CD4-positive, alpha-beta memory T cell (primary cell): ENCODE measurements around the gene NUDT8. TPM values are rescaled to one million over a fixed set of nuclear protein-coding genes. Genes with fewer than 3 reads are reported as not detected.

Experiments used
- CTCF ChIA-PET: fragments of 350-600 bp; sonication (Branson Sonifier 250); formaldehyde crosslinking; loops from one replicate; lab custom pipeline; 2021; ENCODE audit warnings: inconsistent platforms; ENCODE audit not compliant: partially characterized antibody; lab: Charles Lee
- POLR2A ChIA-PET: fragments of 350-600 bp; sonication (Branson Sonifier 250); formaldehyde crosslinking; loops from one replicate; lab custom pipeline; 2021; ENCODE audit not compliant: partially characterized antibody; lab: Charles Lee
- DNase-seq, 5 donors: peaks; one replicate each; pipeline versions ENCODE4 v3.0.0 to v3.0.0-alpha.2; 2020 to 2022; ENCODE audit warnings: mixed read lengths in 1 of 5
- H3K27ac ChIP-seq: one replicate; pipeline ENCODE4 v1.7.0; 2013; ENCODE audit warnings: low read depth, low read length
- H3K27me3 ChIP-seq: 2 replicates; pipeline ENCODE4 v1.7.0; 2013; ENCODE audit warnings: mild to moderate bottlenecking, low read length, moderate library complexity; ENCODE audit not compliant: insufficient read depth
- H3K36me3 ChIP-seq: 2 replicates; pipeline ENCODE4 v1.7.0; 2013; ENCODE audit warnings: mild to moderate bottlenecking, low read length, moderate library complexity; ENCODE audit not compliant: insufficient read depth
- H3K4me1 ChIP-seq: 2 replicates; pipeline ENCODE4 v1.7.0; 2013; ENCODE audit warnings: mild to moderate bottlenecking, low read length, moderate library complexity; ENCODE audit not compliant: insufficient read depth
- H3K4me3 ChIP-seq, 2 donors: one replicate each; pipeline ENCODE4 v1.7.0; 2013; ENCODE audit warnings: low read length in 2 of 2, mild to moderate bottlenecking in 1 of 2
- H3K9me3 ChIP-seq, 2 donors: one replicate each; pipeline ENCODE4 v1.7.0; 2013; ENCODE audit warnings: low read length in 2 of 2, control low read depth in 1 of 2; ENCODE audit not compliant: control insufficient read depth in 1 of 2
- H3K27ac Mint-ChIP-seq, 7 donors: one replicate each; pipeline ENCODE4 v1.8.0; 2020 to 2021; ENCODE audit warnings: mixed read lengths in 7 of 7, mild to moderate bottlenecking in 6 of 7, inconsistent platforms in 3 of 7, moderate library complexity in 3 of 7
- H3K27me3 Mint-ChIP-seq, 2 donors: one replicate each; pipeline ENCODE4 v1.8.0; 2020 to 2021; ENCODE audit warnings: mixed read lengths in 2 of 2
- H3K36me3 Mint-ChIP-seq, 2 donors: one replicate each; pipeline ENCODE4 v1.8.0; 2020 to 2021; ENCODE audit warnings: mixed read lengths in 2 of 2, inconsistent platforms in 1 of 2, mild to moderate bottlenecking in 1 of 2
- H3K4me1 Mint-ChIP-seq, 4 donors: one replicate each; pipeline ENCODE4 v1.8.0; 2020 to 2021; ENCODE audit warnings: mixed read lengths in 4 of 4, mild to moderate bottlenecking in 1 of 4
- H3K4me3 Mint-ChIP-seq, 8 donors: one replicate each; pipeline ENCODE4 v1.8.0; 2020 to 2021; ENCODE audit warnings: mixed read lengths in 8 of 8, mild to moderate bottlenecking in 7 of 8, moderate library complexity in 6 of 8, inconsistent platforms in 3 of 8
- H3K9me3 Mint-ChIP-seq, 8 donors: one replicate each; pipeline ENCODE4 v1.8.0; 2020 to 2021; ENCODE audit warnings: mixed read lengths in 8 of 8, mild to moderate bottlenecking in 5 of 8, inconsistent platforms in 3 of 8, moderate library complexity in 1 of 8
- intact Hi-C: fragments of 100-400 bp; cut with micrococcal nuclease; formaldehyde crosslinking; loops from one replicate; pipeline ENCODE4 v1.15.1; 2023
- polyA plus RNA-seq, 2 donors: library from polyadenylated mRNA; unstranded; fragments of 300-500 nt; fragmentation: Illumina TruSeq; gene quantifications; one replicate each; pipeline ENCODE4 v1.2.3, GENCODE V29; 2021
- total RNA-seq, 2 experiments: library from RNA; stranded (reverse); gene quantifications; one replicate each; pipeline ENCODE4 v1.2.3, GENCODE V29; 2021

Gene NUDT8
- total and polyA plus RNA-seq, 4 experiments from 2014 or later = 2.0 to 4.5 (median 3.7) TPM

GRCh38 chr11:67649634-67650510 is 20.1 kb upstream of the NUDT8 start:
- H3K36me3 Mint-ChIP-seq = peaks cover 0 to 4% of the 10 kb centered on the region in 2 donors
- Histone ChIP-seq H3K36me3 (no peaks in the 10 kb centered on the region), H3K27me3 (no peaks in the 10 kb centered on the region), H3K9me3 (no peaks in the 10 kb centered on the region), H3K4me3 (peak overlapping the region in 1 of 2 donors; percentile 61), H3K4me1 (peaks cover 35% of the 10 kb centered on the region), H3K27ac (peak overlapping the region; percentile 72)
- H3K4me3 Mint-ChIP-seq = peak overlapping the region; percentile 90 to 96 (median 95)
- ChIA-PET POLR2A (interaction anchor here (1.0 to 4.7 kb wide), 4 partner anchors 15 to 36 kb away, joined by 3 to 34 read pairs (median 6); partner anchors contain the start of gene NUDT8), CTCF (interaction anchor here (0.7 to 1.9 kb wide), 4 partner anchors 9 to 66 kb away, joined by 3 to 6 read pairs (median 3); partner anchors contain the start of gene GSTP1)
- intact Hi-C loops = no loop called here
- peaks cover 20 to 44% (median 34%) of the 10 kb centered on the region in 4 donors for H3K4me1 Mint-ChIP-seq
- no peaks in the 10 kb centered on the region for H3K27me3 Mint-ChIP-seq
- DNase-seq = no peak
- H3K9me3 Mint-ChIP-seq = no peaks in the 10 kb centered on the region
- peak overlapping the region; percentile 93 to 97 (median 96) for H3K27ac Mint-ChIP-seq

DNA sequence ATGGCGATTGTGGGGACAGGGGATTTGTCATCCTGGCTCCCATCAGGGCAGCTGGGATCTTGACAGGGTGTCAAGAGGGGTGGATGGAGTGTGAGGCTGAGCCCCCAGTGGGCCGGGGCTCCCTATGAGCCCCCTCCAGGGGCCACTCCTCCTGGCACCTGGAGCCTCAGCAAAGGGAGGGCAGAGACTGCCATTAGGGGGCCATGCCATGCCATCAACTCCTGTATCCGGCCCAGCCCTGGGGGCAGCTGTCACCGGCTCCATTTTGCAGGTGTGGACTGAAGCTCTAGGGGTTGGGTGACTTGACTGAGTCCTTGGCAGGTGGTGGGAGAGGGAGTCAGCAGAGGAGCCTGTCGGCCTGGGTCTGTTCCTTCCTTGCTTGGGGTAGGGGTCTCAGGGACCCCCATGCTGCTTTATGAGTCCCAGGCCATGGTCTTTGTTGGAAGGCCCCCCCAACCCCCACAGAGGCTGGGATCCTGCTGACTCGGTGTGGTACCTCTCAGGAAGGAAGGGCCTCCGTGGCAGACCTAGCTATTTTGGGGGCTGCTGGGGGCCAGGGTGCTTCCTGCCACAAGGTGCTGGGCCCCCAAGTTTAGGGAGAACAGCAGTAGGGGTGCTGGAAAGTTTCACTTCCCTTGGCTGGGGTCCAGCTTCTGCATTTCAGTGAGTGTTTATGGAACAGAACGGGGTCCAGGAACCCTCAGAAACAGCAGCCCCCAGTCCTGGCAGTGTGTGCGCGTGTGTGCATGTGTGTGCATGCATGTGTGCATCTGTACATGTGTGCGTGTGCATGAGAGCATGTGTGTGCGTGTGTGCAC is 19.3 kb upstream of the NUDT8 start:
- no peak for DNase-seq
- ChIA-PET POLR2A (interaction anchor here (0.9 to 4.7 kb wide), 3 partner anchors 11 to 35 kb away, joined by 3 to 34 read pairs (median 3); partner anchors contain the start of gene NUDT8), CTCF (interaction anchor here (2.9 to 3.1 kb wide), 2 partner anchors 9 to 19 kb away, joined by 12 to 22 read pairs; partner anchors contain the start of gene NUDT8)
- Mint-ChIP-seq H3K4me3 (no peak overlapping the region), H3K27me3 (no peaks in the 10 kb centered on the region), H3K4me1 (peaks cover 20 to 44% (median 34%) of the 10 kb centered on the region in 4 donors), H3K27ac (peak overlapping the region in 3 of 7 donors; percentile 32 to 96 (median 93)), H3K36me3 (peaks cover 0 to 4% of the 10 kb centered on the region in 2 donors), H3K9me3 (peaks cover 0 to 2% (median 0%) of the 10 kb centered on the region in 8 donors)
- Histone ChIP-seq H3K27me3 (no peaks in the 10 kb centered on the region), H3K4me3 (no peak overlapping the region), H3K27ac (no peak overlapping the region), H3K36me3 (no peaks in the 10 kb centered on the region), H3K9me3 (no peaks in the 10 kb centered on the region), H3K4me1 (peaks cover 35% of the 10 kb centered on the region)
- intact Hi-C loops = no loop called here

- Histone ChIP-seq H3K36me3 (no peaks in the 10 kb centered on the region), H3K27ac (no peak overlapping the region), H3K27me3 (no peaks in the 10 kb centered on the region), H3K4me3 (no peak overlapping the region), H3K4me1 (peaks cover 35% of the 10 kb centered on the region), H3K9me3 (no peaks in the 10 kb centered on the region)
- H3K4me3 Mint-ChIP-seq = peak overlapping the region in 2 of 8 donors; percentile 36 to 65
- peaks cover 0 to 4% of the 10 kb centered on the region in 2 donors for H3K36me3 Mint-ChIP-seq
- peak overlapping the region in 4 of 7 donors; percentile 8 to 42 (median 20) for H3K27ac Mint-ChIP-seq
- intact Hi-C loops = no loop called here
- peak in 4 of 5 donors; percentile 30 to 56 (median 47) for DNase-seq
- POLR2A ChIA-PET = interaction anchor here (0.8 to 4.7 kb wide), 5 partner anchors 9 to 35 kb away, joined by 3 to 34 read pairs (median 3); partner anchors contain the start of gene NUDT8
- peaks cover 20 to 44% (median 35%) of the 10 kb centered on the region in 4 donors for H3K4me1 Mint-ChIP-seq
- CTCF ChIA-PET = interaction anchor here (2.9 to 3.1 kb wide), 2 partner anchors 10 to 18 kb away, joined by 12 to 22 read pairs; partner anchors contain the start of gene NUDT8
- H3K9me3 Mint-ChIP-seq = peaks cover 0 to 3% (median 0%) of the 10 kb centered on the region in 8 donors
- H3K27me3 Mint-ChIP-seq = no peaks in the 10 kb centered on the region
These were observed 18.5 kb upstream of the NUDT8 start for GRCh38 chr11:67648140-67648795.

- Mint-ChIP-seq H3K36me3 (peaks cover 0 to 4% of the 10 kb centered on the region in 2 donors), H3K9me3 (peaks cover 0 to 3% (median 0%) of the 10 kb centered on the region in 8 donors), H3K4me1 (peaks cover 17 to 44% (median 35%) of the 10 kb centered on the region in 4 donors), H3K4me3 (peak overlapping the region in 1 of 8 donors; percentile 61), H3K27me3 (no peaks in the 10 kb centered on the region), H3K27ac (peak overlapping the region in 1 of 7 donors; percentile 71)
- H3K27ac ChIP-seq = no peak overlapping the region
- H3K27me3 ChIP-seq = no peaks in the 10 kb centered on the region
- H3K4me3 ChIP-seq = no peak overlapping the region
- ChIA-PET CTCF (interaction anchor here (1.7 to 3.1 kb wide), 3 partner anchors 11 to 18 kb away, joined by 6 to 22 read pairs (median 12); partner anchors contain the start of gene NUDT8), POLR2A (interaction anchor here (0.8 to 4.4 kb wide), 2 partner anchors 10 to 18 kb away, joined by 3 to 26 read pairs; partner anchors contain the start of gene NUDT8)
- H3K4me1 ChIP-seq = peaks cover 35% of the 10 kb centered on the region
- no peaks in the 10 kb centered on the region for H3K36me3 ChIP-seq
- intact Hi-C loops = no loop called here
- H3K9me3 ChIP-seq = no peaks in the 10 kb centered on the region
- no peak for DNase-seq
These were observed 17.7 kb upstream of the NUDT8 start for GRCh38 chr11:67647471-67647870.

GRCh38 chr11:67646535-67647336 is 17.0 kb upstream of the NUDT8 start:
- no peaks in the 10 kb centered on the region for H3K9me3 ChIP-seq
- no peaks in the 10 kb centered on the region for H3K27me3 Mint-ChIP-seq
- peaks cover 35% of the 10 kb centered on the region for H3K4me1 ChIP-seq
- peak overlapping the region; percentile 15 to 84 (median 71) for H3K4me3 Mint-ChIP-seq
- CTCF ChIA-PET = interaction anchor here (1.7 to 3.1 kb wide), 3 partner anchors 12 to 17 kb away, joined by 6 to 22 read pairs (median 12); partner anchors contain the start of gene NUDT8
- peaks cover 0 to 3% (median 0%) of the 10 kb centered on the region in 8 donors for H3K9me3 Mint-ChIP-seq
- H3K4me1 Mint-ChIP-seq = peaks cover 16 to 44% (median 35%) of the 10 kb centered on the region in 4 donors
- H3K27me3 ChIP-seq = no peaks in the 10 kb centered on the region
- no peaks in the 10 kb centered on the region for H3K36me3 ChIP-seq
- peak in 4 of 5 donors; percentile 20 to 35 (median 32) for DNase-seq
- no peak overlapping the region for H3K27ac ChIP-seq
- H3K27ac Mint-ChIP-seq = peak overlapping the region; percentile 25 to 91 (median 79)
- H3K36me3 Mint-ChIP-seq = peaks cover 0 to 4% of the 10 kb centered on the region in 2 donors
- H3K4me3 ChIP-seq = no peak overlapping the region
- intact Hi-C loops = no loop called here
- POLR2A ChIA-PET = interaction anchor here (1.1 to 4.4 kb wide), 2 partner anchors 17 to 32 kb away, joined by 3 to 26 read pairs; partner anchors contain the start of gene NUDT8
